Stimulated activated CD8-positive, alpha-beta memory T cell treated with anti-CD3 and anti-CD28 coated beads, Interleukin-12 subunit alpha, Interleukin-12 subunit beta, amount 100 ng/mL, for 24 hours (primary cell): Measurements from ENCODE around the gene KIF1A.

ENCODE experiments used
- DNase-seq: peaks from one replicate; pipeline ENCODE4 v3.0.0-alpha.2; 2020; ENCODE audit errors: extremely low read depth

KIF1A gene

GRCh38 chr2:240719676-240720545, 100.1 kb downstream of the KIF1A start:
- DNase-seq: no peak

- no peak for DNase-seq
Measured at GRCh38 chr2:240718896-240719490, 101.0 kb downstream of the KIF1A start.

GRCh38 chr2:240717681-240718581, 102.1 kb downstream of the KIF1A start:
- DNase-seq: no peak

- no peak for DNase-seq
Measured at GRCh38 chr2:240717181-240717641, 102.8 kb downstream of the KIF1A start.

- no peak for DNase-seq
Measured at GRCh38 chr2:240716130-240716798, 103.8 kb downstream of the KIF1A start.

GRCh38 chr2:240714747-240715725, 105.0 kb downstream of the KIF1A start:
- DNase-seq: no peak

- DNase-seq: no peak
Measured at GRCh38 chr2:240713928-240714746, 105.9 kb downstream of the KIF1A start.

- no peak for DNase-seq
Measured at GRCh38 chr2:240713071-240713927, 106.7 kb downstream of the KIF1A start.

- DNase-seq: no peak
Measured at GRCh38 chr2:240712121-240712520, 107.9 kb downstream of the KIF1A start.

- no peak for DNase-seq
Measured at GRCh38 chr2:240711701-240712100, 108.3 kb downstream of the KIF1A start.

GRCh38 chr2:240711296-240711695, 108.7 kb downstream of the KIF1A start:
- no peak for DNase-seq

GRCh38 chr2:240708457-240708856, 111.6 kb downstream of the KIF1A start:
- no peak for DNase-seq

- no peak for DNase-seq
Measured at GRCh38 chr2:240707821-240708220, 112.2 kb downstream of the KIF1A start.

- no peak for DNase-seq
Measured at GRCh38 chr2:240707043-240707756, 112.8 kb downstream of the KIF1A start.

GRCh38 chr2:240705204-240705791, 114.7 kb downstream of the KIF1A start:
- DNase-seq: no peak

GRCh38 chr2:240704651-240705050, 115.4 kb downstream of the KIF1A start:
- no peak for DNase-seq
